CD14-positive monocyte (primary cell): ENCODE results near the gene CADM4. TPM values are rescaled to one million over a fixed set of nuclear protein-coding genes. Genes with fewer than 3 reads are reported as not detected.
A peak's percentile ranks its signal among the peaks of the same experiment; 100 is the strongest.

ENCODE experiments used
- DNase-seq, 3 donors: peaks; one replicate each; pipeline ENCODE4 v3.0.0-alpha.2; 2011 to 2022
- H2AFZ ChIP-seq: 2 replicates; pipeline ENCODE4 v1.6.0; 2012; ENCODE audit warnings: mild to moderate bottlenecking, low read depth, low read length, inconsistent platforms; ENCODE audit not compliant: insufficient read depth, poor library complexity, severe bottlenecking
- H3K27ac ChIP-seq, 2 donors: 1 replicate in 1 of 2; 2 replicates in 1 of 2; pipeline ENCODE4 v1.5.1; 2012 to 2013; ENCODE audit warnings: low read length in 2 of 2, control low read depth in 1 of 2, inconsistent platforms in 1 of 2, low read depth in 1 of 2, mild to moderate bottlenecking in 1 of 2
- H3K27me3 ChIP-seq, 2 donors: one replicate each; pipeline versions ENCODE4 v1.6.0 to v1.6.1; 2011 to 2013; ENCODE audit warnings: low read length in 2 of 2; ENCODE audit not compliant: control insufficient read depth in 2 of 2, insufficient read depth in 2 of 2
- H3K36me3 ChIP-seq, 2 donors: replicated peaks in 1 of 2; 1 replicate in 1 of 2; 2 replicates in 1 of 2; pipeline versions ENCODE4 v1.5.1 to v1.6.1; 2012 to 2013; ENCODE audit warnings: low read length in 2 of 2, control low read depth in 1 of 2, inconsistent platforms in 1 of 2, mild to moderate bottlenecking in 1 of 2; ENCODE audit not compliant: insufficient read depth in 2 of 2, control insufficient read depth in 1 of 2
- H3K4me1 ChIP-seq, 2 donors: 1 replicate in 1 of 2; 2 replicates in 1 of 2; pipeline versions ENCODE4 v1.5.1 to v1.6.1; 2012 to 2013; ENCODE audit warnings: low read length in 2 of 2, control low read depth in 1 of 2, inconsistent platforms in 1 of 2, mild to moderate bottlenecking in 1 of 2, moderate library complexity in 1 of 2; ENCODE audit not compliant: insufficient read depth in 2 of 2, control insufficient read depth in 1 of 2
- H3K4me2 ChIP-seq: replicated peaks from 2 replicates; pipeline ENCODE3; 2012; ENCODE audit warnings: low read length, moderate library complexity, mild to moderate bottlenecking; ENCODE audit not compliant: poor library complexity, severe bottlenecking; ENCODE audit errors: extremely low read depth
- H3K4me3 ChIP-seq, 3 experiments: fragments of 200-600 bp in 1 of 3; sonication (generic) in 1 of 3; replicated peaks in 1 of 3; 1 replicate in 2 of 3; 2 replicates in 1 of 3; pipeline ENCODE4 v1.5.1; 2011 to 2013; ENCODE audit warnings: low read length in 3 of 3, mild to moderate bottlenecking in 3 of 3, control low read depth in 2 of 3, low read depth in 2 of 3, inconsistent platforms in 1 of 3, moderate library complexity in 1 of 3
- H3K79me2 ChIP-seq: 2 replicates; pipeline ENCODE4 v1.6.0; 2012; ENCODE audit warnings: mild to moderate bottlenecking, control low read depth, inconsistent platforms, low read length, moderate library complexity; ENCODE audit not compliant: insufficient read depth
- H3K9ac ChIP-seq: 2 replicates; pipeline ENCODE4 v1.6.0; 2017; ENCODE audit warnings: low read length, mild to moderate bottlenecking; ENCODE audit not compliant: insufficient read depth, poor library complexity, severe bottlenecking
- H3K9me3 ChIP-seq, 2 donors: replicated peaks in 1 of 2; 1 replicate in 1 of 2; 2 replicates in 1 of 2; pipeline versions ENCODE4 v1.5.1 to v1.6.1; 2012 to 2013; ENCODE audit warnings: low read length in 2 of 2, control low read depth in 1 of 2; ENCODE audit not compliant: control insufficient read depth in 1 of 2, insufficient read depth in 1 of 2
- H4K20me1 ChIP-seq: 2 replicates; pipeline ENCODE4 v1.6.0; 2012; ENCODE audit warnings: mild to moderate bottlenecking, low read length, control low read depth, moderate library complexity; ENCODE audit not compliant: insufficient read depth
- H3K27ac Mint-ChIP-seq, 7 donors: one replicate each; pipeline ENCODE4 v1.8.0; 2020; ENCODE audit warnings: mild to moderate bottlenecking in 7 of 7, mixed read lengths in 7 of 7, moderate library complexity in 6 of 7, inconsistent platforms in 2 of 7
- H3K27me3 Mint-ChIP-seq, 3 donors: one replicate each; pipeline ENCODE4 v1.8.0; 2021 to 2022; ENCODE audit warnings: low read depth in 3 of 3, mild to moderate bottlenecking in 3 of 3, mixed read lengths in 3 of 3, moderate library complexity in 3 of 3, inconsistent platforms in 1 of 3
- H3K36me3 Mint-ChIP-seq, 2 donors: one replicate each; pipeline ENCODE4 v1.8.0; 2020; ENCODE audit warnings: mixed read lengths in 2 of 2, inconsistent platforms in 1 of 2, mild to moderate bottlenecking in 1 of 2
- H3K4me1 Mint-ChIP-seq: one replicate; pipeline ENCODE4 v1.8.0; 2020; ENCODE audit warnings: mild to moderate bottlenecking, mixed read lengths
- H3K4me3 Mint-ChIP-seq, 2 donors: one replicate each; pipeline ENCODE4 v1.8.0; 2020; ENCODE audit warnings: mild to moderate bottlenecking in 2 of 2, mixed read lengths in 2 of 2, moderate library complexity in 1 of 2
- H3K9me3 Mint-ChIP-seq, 7 donors: one replicate each; pipeline ENCODE4 v1.8.0; 2020 to 2022; ENCODE audit warnings: mixed read lengths in 7 of 7, mild to moderate bottlenecking in 6 of 7, moderate library complexity in 6 of 7, inconsistent platforms in 2 of 7
- CTCF ChIP-seq: fragments of 200-600 bp; IDR thresholded peaks from one replicate; pipeline ENCODE4 v1.8.0; 2022; ENCODE audit warnings: antibody characterized with exemption, mild to moderate bottlenecking
- WGBS: methylation state at CpG from one replicate; pipeline ENCODE4 v1.1.5; 2013; ENCODE audit warnings: missing lambda C conversion rate; ENCODE audit not compliant: insufficient coverage; 5-methylcytosine and 5-hydroxymethylcytosine counted together
- intact Hi-C, 2 donors: fragments of 100-400 bp; cut with micrococcal nuclease; formaldehyde crosslinking; loops; one replicate each; pipeline versions ENCODE4 v1.15.0 to v1.15.1; 2023
- polyA plus RNA-seq, 3 donors: library from polyadenylated mRNA; depleted of rRNA in 1 of 3; unstranded in 2 of 3; stranded (reverse) in 1 of 3; fragments of 300-500 nt in 2 of 3; fragments of >200 nt in 1 of 3; fragmentation: Illumina TruSeq in 2 of 3; gene quantifications; 1 replicate in 2 of 3; 2 replicates in 1 of 3; pipeline ENCODE4 v1.2.3, GENCODE V29; 2012 to 2021

Gene CADM4
- polyA plus RNA-seq, 3 donors = 0.10 to 0.91 (median 0.31) TPM

- peaks cover 15 to 22% of the 10 kb centered on the region in 2 donors for H3K27me3 ChIP-seq
- H3K4me3 Mint-ChIP-seq = no peak overlapping the region
- WGBS = 72% methylated on average over 5 of the region's 13 CpGs
- H3K27ac ChIP-seq = no peak overlapping the region
- no peak overlapping the region for H2AFZ ChIP-seq
- no peak for TF ChIP-seq CTCF
- intact Hi-C loops = no loop called here
- DNase-seq = no peak
- H3K27ac Mint-ChIP-seq = peak overlapping the region in 2 of 7 donors; percentile 37 to 83
- no peaks in the 10 kb centered on the region for H3K79me2 ChIP-seq
- H3K27me3 Mint-ChIP-seq = peaks cover 23 to 27% (median 24%) of the 10 kb centered on the region in 3 donors
- H3K4me2 ChIP-seq = no peak overlapping the region
- H3K9ac ChIP-seq = no peak overlapping the region
- no peak overlapping the region for H3K4me3 ChIP-seq
- peaks cover 31 to 35% of the 10 kb centered on the region in 2 donors for H3K36me3 ChIP-seq
- H3K4me1 Mint-ChIP-seq = peaks cover 11% of the 10 kb centered on the region
- peaks cover 6 to 7% of the 10 kb centered on the region in 2 donors for H3K4me1 ChIP-seq
- peaks cover 38% of the 10 kb centered on the region for H4K20me1 ChIP-seq
- H3K36me3 Mint-ChIP-seq = peaks cover 46 to 51% of the 10 kb centered on the region in 2 donors
- H3K9me3 Mint-ChIP-seq = peaks cover 0 to 20% (median 12%) of the 10 kb centered on the region in 7 donors
- H3K9me3 ChIP-seq = peaks cover 0 to 6% of the 10 kb centered on the region in 2 donors
Observed at GRCh38 chr19:43644181-43644580, 4.5 kb upstream of the CADM4 start.

GRCh38 chr19:43643326-43643725 is 3.7 kb upstream of the CADM4 start:
- H3K27me3 Mint-ChIP-seq = peaks cover 31 to 33% (median 32%) of the 10 kb centered on the region in 3 donors
- peaks cover 0 to 22% (median 14%) of the 10 kb centered on the region in 7 donors for H3K9me3 Mint-ChIP-seq
- H3K27ac Mint-ChIP-seq = no peak overlapping the region
- Histone ChIP-seq H3K4me1 (peaks cover 6 to 7% of the 10 kb centered on the region in 2 donors), H3K9ac (no peak overlapping the region), H3K79me2 (no peaks in the 10 kb centered on the region), H4K20me1 (peaks cover 29% of the 10 kb centered on the region), H3K9me3 (peaks cover 0 to 13% of the 10 kb centered on the region in 2 donors), H3K4me3 (no peak overlapping the region), H3K27me3 (peaks cover 23 to 30% of the 10 kb centered on the region in 2 donors), H3K4me2 (no peak overlapping the region), H2AFZ (no peak overlapping the region), H3K36me3 (peaks cover 22 to 26% of the 10 kb centered on the region in 2 donors), H3K27ac (no peak overlapping the region)
- intact Hi-C loops = no loop called here
- H3K4me1 Mint-ChIP-seq = peaks cover 16% of the 10 kb centered on the region
- no peak for TF ChIP-seq CTCF
- peaks cover 42 to 45% of the 10 kb centered on the region in 2 donors for H3K36me3 Mint-ChIP-seq
- 100% methylated on average over 1 of the region's 3 CpGs for WGBS
- no peak for DNase-seq
- H3K4me3 Mint-ChIP-seq = peak overlapping the region in 1 of 2 donors; percentile 12
